Left ventricle myocardium superior (tissue), 1 donor: Measurements from ENCODE around the gene SNAI1. TPM values are rescaled to one million over a fixed set of nuclear protein-coding genes. Genes with fewer than 3 reads are reported as not detected.
A peak's percentile ranks its signal among the peaks of the same experiment; 100 is the strongest.

Experiments
- ATAC-seq: fragments of 200-7000 bp; cut with Tn5 transposase; one replicate; pipeline ENCODE4 v1.9.1; 2020; ENCODE audit warnings: mild to moderate bottlenecking, moderate library complexity
- DNase-seq: peaks from one replicate; pipeline ENCODE4 v3.0.0-alpha.2; 2020
- intact Hi-C: fragments of 100-400 bp; cut with micrococcal nuclease; formaldehyde crosslinking; loops from one replicate; pipeline ENCODE4 v1.11.0; 2022
- total RNA-seq: library from RNA; stranded (reverse); fragmentation: NEBNext Ultra II Directional; extraction: Animal tissue kit (Norgen Biotek cat#: 25700); gene quantifications from one replicate; pipeline ENCODE4 v1.2.1, GENCODE V29; 2021
- donor health status: DM: no; HTN: yes; CAD: no; lungs with severe emphysema.

The SNAI1 gene
- total RNA-seq, 1 donor from 2014 or later: 0.82 TPM

GRCh38 chr20:50026746-50027575 is 44.2 kb downstream of the SNAI1 start:
- DNase-seq: no peak
- ATAC-seq: no peak
- intact Hi-C loops: no loop called here

DNA sequence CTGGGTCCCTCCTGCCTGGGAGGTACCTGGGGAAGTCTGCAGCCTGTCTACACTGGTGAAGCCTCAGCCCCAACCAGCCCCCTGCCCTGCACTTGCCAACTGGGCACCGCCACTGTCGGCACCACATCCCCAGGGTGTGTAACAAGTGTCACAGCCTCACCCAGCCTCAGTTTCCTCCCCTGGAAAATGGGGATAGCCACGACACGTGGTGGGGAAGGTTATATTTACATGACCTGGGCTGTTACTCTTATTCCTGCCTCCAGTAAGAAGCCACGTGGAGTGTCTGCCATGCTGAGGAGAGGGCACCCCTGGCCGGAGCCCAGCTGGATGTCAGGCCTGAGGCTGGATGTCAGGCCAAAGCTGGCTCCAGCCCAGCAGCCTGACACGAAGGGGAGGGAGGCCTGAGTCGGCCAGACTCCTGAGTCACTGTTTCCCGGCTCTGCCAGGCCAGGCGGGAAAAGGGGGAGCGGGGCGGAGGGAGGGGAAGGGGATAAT is 44.9 kb downstream of the SNAI1 start:
- DNase-seq: peak; percentile 88
- intact Hi-C loops: no loop called here
- peak; percentile 93 for ATAC-seq

- DNase-seq (no peak), ATAC-seq (no peak)
- intact Hi-C loops: no loop called here
Measured at GRCh38 chr20:50029083-50029696, 46.4 kb downstream of the SNAI1 start.

- intact Hi-C loops: no loop called here
- ATAC-seq: peak; percentile 18
- DNase-seq: peak; percentile 61
Measured at GRCh38 chr20:50029697-50030461, 47.1 kb downstream of the SNAI1 start.

GRCh38 chr20:50032955-50033666 is 50.3 kb downstream of the SNAI1 start:
- ATAC-seq: no peak
- intact Hi-C loops: no loop called here
- no peak for DNase-seq

- intact Hi-C loops: no loop called here
- peak; percentile 53 for ATAC-seq
- no peak for DNase-seq
Measured at GRCh38 chr20:50034567-50035180, 51.9 kb downstream of the SNAI1 start.

GRCh38 chr20:50036703-50037102 is 53.9 kb downstream of the SNAI1 start:
- ATAC-seq (no peak), DNase-seq (no peak)
- intact Hi-C loops: no loop called here

DNA sequence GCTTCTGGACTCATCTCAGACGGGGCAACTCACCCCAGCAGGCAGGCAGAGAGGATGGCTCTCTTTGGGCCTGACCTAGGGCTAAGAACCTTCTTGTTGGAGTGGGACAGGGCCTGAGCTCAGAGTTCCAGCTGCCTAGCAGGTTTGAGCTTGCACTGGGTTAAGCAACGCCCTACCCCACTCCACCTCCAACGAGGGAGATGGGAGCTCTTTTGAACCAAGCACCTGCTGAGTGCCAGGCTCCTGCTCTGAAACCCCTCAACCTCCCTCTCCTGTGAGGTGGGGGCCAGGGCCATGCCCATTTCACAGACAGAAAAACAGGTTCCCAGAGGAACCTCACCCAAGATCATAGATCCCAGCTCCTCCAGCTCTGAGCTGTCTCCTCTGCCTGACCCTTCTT is 54.3 kb downstream of the SNAI1 start:
- no peak for DNase-seq
- intact Hi-C loops: no loop called here
- no peak for ATAC-seq

GRCh38 chr20:50037575-50037974 is 54.8 kb downstream of the SNAI1 start:
- ATAC-seq (no peak), DNase-seq (no peak)
- intact Hi-C loops: no loop called here

- DNase-seq (no peak), ATAC-seq (no peak)
- intact Hi-C loops: no loop called here
Measured at GRCh38 chr20:50038169-50038568, 55.4 kb downstream of the SNAI1 start.

Other genes starting within 250 kb of the SNAI1 start
- 4.4 TPM for gene SLC9A8, start 170.2 kb upstream of the SNAI1 start, total RNA-seq
- gene SPATA2, start 67.5 kb upstream of the SNAI1 start, total RNA-seq: 8.5 TPM
- 49.8 TPM for gene RNF114, start 46.6 kb upstream of the SNAI1 start, total RNA-seq
- gene UBE2V1, start 130.2 kb downstream of the SNAI1 start, total RNA-seq: 92.6 TPM
- 31.1 TPM for gene PEDS1, start 170.7 kb downstream of the SNAI1 start, total RNA-seq
- 59.4 TPM for gene CEBPB, start 207.8 kb downstream of the SNAI1 start, total RNA-seq